Psoas muscle (tissue), 8 donors: ENCODE results near the gene CEBPZ. TPM values are rescaled to one million over a fixed set of nuclear protein-coding genes. Genes with fewer than 3 reads are reported as not detected.

Experiments used
- ATAC-seq, 4 donors: fragments of 200-7000 bp; cut with Tn5 transposase; one replicate each; pipeline ENCODE4 v1.9.1; 2020; ENCODE audit warnings: moderate library complexity in 3 of 4, mild to moderate bottlenecking in 2 of 4
- DNase-seq, 2 donors: peaks; one replicate each; pipeline ENCODE4 v3.0.0-alpha.2; 2020
- H3K27ac ChIP-seq: fragments of 200-600 bp; one replicate; pipeline ENCODE4 v1.8.0; 2022
- H3K27me3 ChIP-seq, 3 donors: fragments of 200-600 bp in 1 of 3; one replicate each; pipeline versions ENCODE4 v1.6.1 to v1.8.0; 2013 to 2022; ENCODE audit warnings: low read length in 2 of 3, mild to moderate bottlenecking in 2 of 3, moderate library complexity in 1 of 3; ENCODE audit not compliant: insufficient read depth in 3 of 3
- H3K36me3 ChIP-seq, 2 donors: fragments of 200-600 bp in 1 of 2; one replicate each; pipeline versions ENCODE4 v1.6.1 to v1.8.0; 2013 to 2022; ENCODE audit warnings: low read depth in 1 of 2, mild to moderate bottlenecking in 1 of 2, moderate library complexity in 1 of 2; ENCODE audit not compliant: insufficient read depth in 1 of 2
- H3K4me1 ChIP-seq: fragments of 200-600 bp; one replicate; pipeline ENCODE4 v1.8.0; 2022
- H3K4me3 ChIP-seq: fragments of 200-600 bp; one replicate; pipeline ENCODE4 v1.8.0; 2022; ENCODE audit warnings: mild to moderate bottlenecking
- H3K9me3 ChIP-seq: fragments of 200-600 bp; one replicate; pipeline ENCODE4 v1.8.0; 2022
- CTCF ChIP-seq: fragments of 200-600 bp; IDR thresholded peaks from one replicate; pipeline ENCODE4 v1.8.0; 2022; ENCODE audit warnings: antibody characterized with exemption
- WGBS, 3 donors: extraction: QIAGEN DNeasy Blood & Tissue Kit; methylation state at CpG; one replicate each; pipeline versions ENCODE4 v1.1.6 to v1.1.7; 2013; 5-methylcytosine and 5-hydroxymethylcytosine counted together
- intact Hi-C, 2 donors: fragments of 100-400 bp; cut with DNase I; formaldehyde crosslinking; loops; one replicate each; pipeline versions ENCODE4 v1.11.0 to v1.14.2; 2022
- polyA plus RNA-seq, 3 donors: library from polyadenylated mRNA; stranded (reverse); fragments of 200-250 nt; gene quantifications; one replicate each; pipeline ENCODE4 v1.2.3, GENCODE V29; 2013
- total RNA-seq, 4 donors: library from RNA; stranded (reverse); fragmentation: NEBNext Ultra II Directional in 2 of 4; extraction: Animal tissue kit (Norgen Biotek cat#: 25700) in 2 of 4; gene quantifications; one replicate each; pipeline versions ENCODE4 v1.2.1 to v1.2.4, GENCODE V29; 2021 to 2023
- donor health status: healthy with polysubstance abuse.
- donor health status: DM: no; HTN: no; CAD: no; lungs with moderate emphysema.
- donor health status: Bipolar disorder and iron deficiency.
- donor health status: healthy.
- donor health status: DM: yes; HTN: yes; CAD: no.
- donor health status: DM: no; HTN: no; CAD: no.
- donor health status: DM: no; HTN: no; CAD: no.
- donor health status: DM: yes; HTN: yes; CAD: no.

CEBPZ gene
- total and polyA plus RNA-seq, 7 donors: 31.7 to 124 (median 70.4) TPM

DNA sequence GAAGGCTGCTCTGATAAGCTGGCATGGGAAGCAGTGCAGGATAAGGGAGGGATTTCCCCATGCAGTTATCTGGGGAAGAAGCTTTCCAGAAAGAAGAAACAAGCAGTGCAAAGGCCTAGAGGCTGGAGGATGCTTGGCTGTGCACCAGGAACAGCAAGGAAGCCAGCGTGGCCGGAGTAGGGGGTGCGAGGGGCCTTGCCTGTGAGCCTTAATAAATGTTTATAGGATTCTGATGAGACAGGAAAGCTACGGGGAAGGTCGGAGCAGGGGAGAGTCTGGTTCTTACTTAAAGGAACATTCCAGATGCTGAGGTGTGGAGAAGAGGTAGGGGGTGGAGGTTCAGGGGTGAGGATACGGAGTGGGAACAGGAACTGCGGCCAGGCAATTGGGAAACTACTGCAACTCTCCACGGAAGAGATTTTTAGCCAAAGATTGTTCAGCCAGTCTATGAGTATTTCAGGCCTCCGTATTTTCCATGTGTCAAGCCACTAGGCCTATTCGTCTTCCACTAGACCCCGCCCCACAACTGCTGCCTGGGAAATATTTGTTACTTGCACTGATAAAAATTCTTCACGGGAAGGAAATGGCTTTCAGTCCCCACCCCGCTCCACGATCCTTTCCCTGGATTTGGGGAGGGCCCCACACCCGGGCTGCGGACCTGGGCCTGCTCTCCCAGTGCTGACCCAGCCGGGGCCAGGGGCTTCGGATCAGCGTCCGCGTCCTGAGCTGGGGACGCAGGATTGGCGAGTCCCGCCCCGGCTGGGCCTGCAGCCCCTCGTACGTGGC lies 75.1 kb downstream of the CEBPZ start:
- DNase-seq: peak; percentile 51 to 56
- WGBS, 3 donors: 2 to 5% (median 3%) methylated on average over 15 to 27 of the region's 27 CpGs

GRCh38 chr2:37154785-37155184 lies 76.6 kb downstream of the CEBPZ start:
- Histone ChIP-seq H3K27ac (no peak overlapping the region), H3K36me3 (no peaks in the 10 kb centered on the region), H3K4me1 (peaks cover 8% of the 10 kb centered on the region), H3K27me3 (no peaks in the 10 kb centered on the region), H3K4me3 (no peak overlapping the region), H3K9me3 (no peaks in the 10 kb centered on the region)
- no peak for TF ChIP-seq CTCF
- ATAC-seq: no peak
- WGBS, 3 donors: 90 to 95% (median 92%) methylated on average over 4 of the region's 4 CpGs
- intact Hi-C loops: loop anchor here in 1 of 2 donors (5.0 kb wide), 1 partner anchor 78 kb away; the partner anchor contains the start of genes CEBPZ and NDUFAF7
- no peak for DNase-seq

More for the DNA sequence above, 75.1 kb downstream of the CEBPZ start:
- ATAC-seq: peak; percentile 39 to 63 (median 49)
- intact Hi-C loops: loop anchor here in 1 of 2 donors (5.0 kb wide), 1 partner anchor 76 kb away; the partner anchor contains the start of genes CEBPZ and NDUFAF7
- Histone ChIP-seq H3K27me3 (no peaks in the 10 kb centered on the region), H3K4me1 (peaks cover 8% of the 10 kb centered on the region), H3K9me3 (no peaks in the 10 kb centered on the region), H3K27ac (peak overlapping the region; percentile 76), H3K36me3 (no peaks in the 10 kb centered on the region), H3K4me3 (peak overlapping the region; percentile 90)
- TF ChIP-seq CTCF: no peak

DNA sequence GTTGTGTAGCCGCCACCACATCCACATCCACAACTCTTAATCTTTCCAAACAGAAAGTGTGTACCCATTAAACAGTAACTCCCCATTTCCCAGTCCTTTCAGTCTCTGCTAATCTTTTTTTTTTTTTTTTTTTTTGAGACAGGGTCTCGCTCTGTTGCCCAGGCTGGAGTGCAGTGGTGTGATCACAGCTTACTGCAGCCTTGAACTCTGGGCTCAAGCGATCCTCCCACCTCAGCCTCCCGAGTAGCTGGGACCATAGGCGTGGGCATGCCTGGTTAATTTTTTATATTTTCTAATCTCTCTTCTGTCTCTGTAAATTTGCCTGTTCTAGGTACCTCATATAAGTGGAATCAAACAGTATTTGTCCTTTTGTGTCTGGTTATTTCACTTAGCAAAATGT lies 78.2 kb downstream of the CEBPZ start:
- intact Hi-C loops: no loop called here
- no peak for TF ChIP-seq CTCF
- no peak for ATAC-seq
- H3K4me1 ChIP-seq: peaks cover 8% of the 10 kb centered on the region
- WGBS, 3 donors: 86 to 99% (median 88%) methylated on average over 5 of the region's 5 CpGs
- DNase-seq: no peak
- no peak overlapping the region for H3K4me3 ChIP-seq
- peaks cover 0 to 10% of the 10 kb centered on the region in 2 donors for H3K36me3 ChIP-seq
- H3K9me3 ChIP-seq: no peaks in the 10 kb centered on the region
- no peaks in the 10 kb centered on the region for H3K27me3 ChIP-seq
- H3K27ac ChIP-seq: no peak overlapping the region

Other genes with a start within 250 kb of the CEBPZ start
- 1 to 10 TPM; 5.4 to 6.9 (median 6.1) TPM for gene HEATR5B, start 147.2 kb downstream of the CEBPZ start, total RNA-seq
- gene HEATR5B, start 147.2 kb downstream of the CEBPZ start, polyA plus RNA-seq: 1 to 10 TPM; 3.0 to 4.1 (median 3.2) TPM
- 1 to 10 TPM; 2.0 to 4.7 (median 4.0) TPM for gene GPATCH11, start 147.1 kb downstream of the CEBPZ start, total RNA-seq
- 1 to 10 TPM; 2.9 to 9.1 (median 3.1) TPM for gene GPATCH11, start 147.1 kb downstream of the CEBPZ start, polyA plus RNA-seq
- 10 to 100 TPM in 2 of 4 donors, 1 to 10 TPM in 2; 6.7 to 16.6 (median 11.0) TPM for gene EIF2AK2, start 74.6 kb downstream of the CEBPZ start, total RNA-seq
- 1 to 10 TPM; 1.1 to 5.4 (median 2.1) TPM for gene EIF2AK2, start 74.6 kb downstream of the CEBPZ start, polyA plus RNA-seq
- not detected for gene SULT6B1, start 42.9 kb downstream of the CEBPZ start, total RNA-seq
- gene SULT6B1, start 42.9 kb downstream of the CEBPZ start, polyA plus RNA-seq: not detected
- gene CEBPZOS, start 35.1 kb downstream of the CEBPZ start, total RNA-seq: 10 to 100 TPM; 47.3 to 78.0 (median 57.5) TPM
- gene CEBPZOS, start 35.1 kb downstream of the CEBPZ start, polyA plus RNA-seq: 10 to 100 TPM; 30.6 to 51.6 (median 34.6) TPM
- 10 to 100 TPM; 20.8 to 31.1 (median 23.3) TPM for gene NDUFAF7, start 62 bp upstream of the CEBPZ start, total RNA-seq
- 10 to 100 TPM; 15.1 to 19.1 (median 18.0) TPM for gene NDUFAF7, start 62 bp upstream of the CEBPZ start, polyA plus RNA-seq
- gene PRKD3, start 93.2 kb upstream of the CEBPZ start, total RNA-seq: 10 to 100 TPM; 17.1 to 21.4 (median 18.8) TPM
- gene PRKD3, start 93.2 kb upstream of the CEBPZ start, polyA plus RNA-seq: 1 to 10 TPM; 5.5 to 7.1 (median 6.2) TPM
- 10 to 100 TPM in 1 of 4 donors, 1 to 10 TPM in 3; 1.4 to 10.6 (median 5.9) TPM for gene QPCT, start 113.0 kb upstream of the CEBPZ start, total RNA-seq
- gene QPCT, start 113.0 kb upstream of the CEBPZ start, polyA plus RNA-seq: 1 to 10 TPM in 2 of 3 donors, under 1 TPM in 1; 0.36 to 2.5 (median 1.0) TPM